ENCODE results near the gene PANX1. TPM values are rescaled to one million over a fixed set of nuclear protein-coding genes. Genes with fewer than 3 reads are reported as not detected.
A peak's percentile ranks its signal among the peaks of the same experiment; 100 is the strongest.

The PANX1 gene
- total RNA-seq, 1 experiment from 2014 or later = 22.9 TPM

- TF ChIP-seq IRF1 (CRISPR knock-in tag; IDR thresholded peaks at IDR 0.05) (no peak), ATF2 (CRISPR knock-in tag; IDR thresholded peaks at IDR 0.05; ENCODE audit: borderline replicate concordance, low read depth) (no peak), ZBTB21 (CRISPR knock-in tag; IDR thresholded peaks at IDR 0.05; ENCODE audit: borderline replicate concordance) (no peak), SP1 (CRISPR knock-in tag; conservative IDR thresholded peaks at IDR 0.05) (no peak), PRDM15 (CRISPR knock-in tag; IDR thresholded peaks at IDR 0.05) (no peak), NFATC4 (CRISPR knock-in tag; IDR thresholded peaks at IDR 0.05) (no peak), E2F1 (CRISPR knock-in tag; IDR thresholded peaks at IDR 0.05) (no peak), ZNF263 (CRISPR knock-in tag; IDR thresholded peaks at IDR 0.05; ENCODE audit: low read depth) (no peak)
- CTCF ChIA-PET = interaction anchor here (1.5 to 2.9 kb wide), 2 partner anchors 248 to 275 kb away, joined by 10 to 14 read pairs; no protein-coding TSS in a partner anchor
- H3K4me1 Mint-ChIP-seq = peaks cover 68% of the 10 kb centered on the region
Observed at GRCh38 chr11:94169930-94170545, 41.4 kb downstream of the PANX1 start.

GRCh38 chr11:94170953-94171352 is 42.3 kb downstream of the PANX1 start:
- ChIA-PET POLR2A (no interaction called here), CTCF (interaction anchor here (0.6 to 2.9 kb wide), 7 partner anchors 29 to 332 kb away, joined by 3 to 14 read pairs (median 5); partner anchors contain the start of gene PANX1)
- DNase-seq (ENCODE audit: low spot score) = no peak
- peaks cover 6% of the 10 kb centered on the region for H3K9me3 Mint-ChIP-seq
- peaks cover 8% of the 10 kb centered on the region for H3K36me3 Mint-ChIP-seq
- no peaks in the 10 kb centered on the region for H3K27me3 Mint-ChIP-seq (ENCODE audit: low read depth)
- H3K4me1 Mint-ChIP-seq = peaks cover 70% of the 10 kb centered on the region
- TF ChIP-seq, protein P1, sequence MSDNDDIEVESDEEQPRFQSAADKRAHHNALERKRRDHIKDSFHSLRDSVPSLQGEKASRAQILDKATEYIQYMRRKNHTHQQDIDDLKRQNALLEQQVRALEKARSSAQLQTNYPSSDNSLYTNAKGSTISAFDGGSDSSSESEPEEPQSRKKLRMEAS (CRISPR knock-in tag; IDR thresholded peaks at IDR 0.05) = no peak
- TF ChIP-seq, protein P2, sequence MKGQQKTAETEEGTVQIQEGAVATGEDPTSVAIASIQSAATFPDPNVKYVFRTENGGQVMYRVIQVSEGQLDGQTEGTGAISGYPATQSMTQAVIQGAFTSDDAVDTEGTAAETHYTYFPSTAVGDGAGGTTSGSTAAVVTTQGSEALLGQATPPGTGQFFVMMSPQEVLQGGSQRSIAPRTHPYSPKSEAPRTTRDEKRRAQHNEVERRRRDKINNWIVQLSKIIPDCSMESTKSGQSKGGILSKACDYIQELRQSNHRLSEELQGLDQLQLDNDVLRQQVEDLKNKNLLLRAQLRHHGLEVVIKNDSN (CRISPR knock-in tag; IDR thresholded peaks at IDR 0.05) = no peak
- no peak for ATAC-seq
- H3K27ac Mint-ChIP-seq = no peak overlapping the region
- no peak overlapping the region for H3K4me3 Mint-ChIP-seq

More at GRCh38 chr11:94169930-94170545, 41.4 kb downstream of the PANX1 start:
- H3K36me3 Mint-ChIP-seq = peaks cover 9% of the 10 kb centered on the region
- H3K27me3 Mint-ChIP-seq (ENCODE audit: low read depth) = no peaks in the 10 kb centered on the region
- ATAC-seq (no peak), DNase-seq (ENCODE audit: low spot score) (no peak)
- POLR2A ChIA-PET = no interaction called here
- H3K27ac Mint-ChIP-seq = no peak overlapping the region
- no peak overlapping the region for H3K4me3 Mint-ChIP-seq
- H3K9me3 Mint-ChIP-seq = peaks cover 7% of the 10 kb centered on the region

DNA sequence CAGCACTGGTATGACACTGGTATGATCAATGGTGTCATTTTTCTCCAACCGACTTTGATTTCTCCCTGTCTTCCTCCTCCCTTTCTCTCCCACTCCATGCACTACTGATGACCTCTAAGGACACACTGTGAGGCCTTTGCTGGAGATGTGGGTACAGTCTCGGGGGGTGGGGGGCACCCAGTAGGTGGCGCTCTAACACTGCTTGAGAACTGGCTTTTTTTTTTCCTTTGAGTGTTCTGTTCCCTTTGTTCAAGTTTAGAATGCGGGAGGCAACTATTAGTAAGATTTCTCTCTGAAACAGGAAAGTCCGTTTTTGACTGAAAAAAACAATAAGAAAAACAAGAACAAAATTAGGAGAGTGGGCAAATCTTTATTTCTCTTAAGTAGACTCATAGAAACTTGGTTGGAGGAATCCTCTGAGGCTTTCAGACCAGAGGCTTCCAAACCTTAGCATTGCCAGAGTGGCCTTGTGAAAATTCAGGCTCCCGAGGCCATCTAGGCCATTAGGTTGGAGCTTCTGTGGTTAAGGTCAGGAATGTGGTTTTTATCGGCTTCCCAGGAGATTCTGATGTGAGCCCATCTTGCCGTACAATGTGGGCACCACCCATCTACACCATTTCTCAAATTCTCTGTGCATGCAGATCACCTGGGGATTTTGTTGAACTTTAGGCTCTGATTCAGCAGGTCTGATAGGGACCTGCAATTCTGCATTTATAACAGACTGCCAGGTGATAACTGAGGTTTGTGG is 43.2 kb downstream of the PANX1 start:
- Mint-ChIP-seq H3K36me3 (peaks cover under 1% of the 10 kb centered on the region; the same call in 1 of the 2 replicates), H3K4me3 (no peak overlapping the region), H3K9me3 (no peaks in the 10 kb centered on the region), H3K27me3 (ENCODE audit: low read depth) (no peaks in the 10 kb centered on the region), H3K27ac (no peak overlapping the region), H3K4me1 (peaks cover 62% of the 10 kb centered on the region)
- peak; percentile 70 for TF ChIP-seq CTCF (IDR thresholded peaks at IDR 0.05)
- TF ChIP-seq, protein P3, sequence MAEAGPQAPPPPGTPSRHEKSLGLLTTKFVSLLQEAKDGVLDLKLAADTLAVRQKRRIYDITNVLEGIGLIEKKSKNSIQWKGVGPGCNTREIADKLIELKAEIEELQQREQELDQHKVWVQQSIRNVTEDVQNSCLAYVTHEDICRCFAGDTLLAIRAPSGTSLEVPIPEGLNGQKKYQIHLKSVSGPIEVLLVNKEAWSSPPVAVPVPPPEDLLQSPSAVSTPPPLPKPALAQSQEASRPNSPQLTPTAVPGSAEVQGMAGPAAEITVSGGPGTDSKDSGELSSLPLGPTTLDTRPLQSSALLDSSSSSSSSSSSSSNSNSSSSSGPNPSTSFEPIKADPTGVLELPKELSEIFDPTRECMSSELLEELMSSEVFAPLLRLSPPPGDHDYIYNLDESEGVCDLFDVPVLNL (CRISPR knock-in tag; IDR thresholded peaks at IDR 0.05; ENCODE audit: borderline replicate concordance, low read depth) = no peak
- no peak for TF ChIP-seq TEAD4 (CRISPR knock-in tag; IDR thresholded peaks at IDR 0.05)
- CTCF ChIA-PET = interaction anchor here (0.6 to 2.9 kb wide), 12 partner anchors 11 to 332 kb away, joined by 3 to 14 read pairs (median 4); partner anchors contain the start of gene PANX1
- POLR2A ChIA-PET = no interaction called here
- ATAC-seq (peak; percentile 89), DNase-seq (ENCODE audit: low spot score) (peak; percentile 75)

Measured in WTC11 (cell line).